Dedifferentiated amniotic fluid mesenchymal stem cell (primary cell): Measurements from ENCODE around the gene PPP2R5C.
A peak's percentile ranks its signal among the peaks of the same experiment; 100 is the strongest.

Experiments used
- DNase-seq: peaks from one replicate; pipeline ENCODE4 v3.0.0-alpha.2; 2016; ENCODE audit errors: extremely low spot score

Gene PPP2R5C

GRCh38 chr14:101917413-101918017 lies 156.0 kb downstream of the PPP2R5C start:
- no peak for DNase-seq

- no peak for DNase-seq
These were observed 156.8 kb downstream of the PPP2R5C start for GRCh38 chr14:101918065-101918989.

GRCh38 chr14:101920271-101920670 lies 158.8 kb downstream of the PPP2R5C start:
- DNase-seq = no peak

GRCh38 chr14:101922866-101923265 lies 161.4 kb downstream of the PPP2R5C start:
- no peak for DNase-seq

GRCh38 chr14:101925152-101925551 lies 163.6 kb downstream of the PPP2R5C start:
- no peak for DNase-seq

- DNase-seq = no peak
These were observed 164.6 kb downstream of the PPP2R5C start for GRCh38 chr14:101926085-101926484.

GRCh38 chr14:101926620-101927019 lies 165.1 kb downstream of the PPP2R5C start:
- DNase-seq = no peak

- DNase-seq = peak; percentile 97
These were observed 166.3 kb downstream of the PPP2R5C start for GRCh38 chr14:101927859-101928258.

- no peak for DNase-seq
These were observed 166.9 kb downstream of the PPP2R5C start for GRCh38 chr14:101928415-101928841.

- DNase-seq = no peak
These were observed 167.6 kb downstream of the PPP2R5C start for GRCh38 chr14:101929096-101929495.

GRCh38 chr14:101929946-101930345 lies 168.4 kb downstream of the PPP2R5C start:
- no peak for DNase-seq

- DNase-seq = no peak
These were observed 171.2 kb downstream of the PPP2R5C start for GRCh38 chr14:101932673-101933072.

- DNase-seq = no peak
These were observed 171.7 kb downstream of the PPP2R5C start for GRCh38 chr14:101933209-101933608.

- no peak for DNase-seq
These were observed 173.2 kb downstream of the PPP2R5C start for GRCh38 chr14:101934601-101935150.

GRCh38 chr14:101937926-101938767 lies 176.6 kb downstream of the PPP2R5C start:
- no peak for DNase-seq

GRCh38 chr14:101939646-101940170 lies 178.2 kb downstream of the PPP2R5C start:
- no peak for DNase-seq

- DNase-seq = no peak
These were observed 182.9 kb downstream of the PPP2R5C start for GRCh38 chr14:101944451-101944850.

GRCh38 chr14:101945171-101945570 lies 183.7 kb downstream of the PPP2R5C start:
- no peak for DNase-seq

GRCh38 chr14:101947577-101947903 lies 186.0 kb downstream of the PPP2R5C start:
- no peak for DNase-seq

- peak; percentile 100 for DNase-seq
These were observed 186.6 kb downstream of the PPP2R5C start for GRCh38 chr14:101947904-101948665.

- DNase-seq = no peak
These were observed 187.2 kb downstream of the PPP2R5C start for GRCh38 chr14:101948666-101949216.
